K562 (cell line): ENCODE results near the gene YBEY. TPM values are rescaled to one million over a fixed set of nuclear protein-coding genes. Genes with fewer than 3 reads are reported as not detected.

Experiments used
- ATAC-seq: fragments of 200-7000 bp; cut with Tn5 transposase; 3 replicates; pipeline ENCODE4 v1.9.1; 2020; ENCODE audit warnings: moderate library complexity
- BruUV-seq: library from RNA; stranded (reverse); fragments of 400-500 nt; replicated peaks from 2 replicates; lab custom pipeline; 2021; lab: Mats Ljungman, UMichigan
- CTCF ChIA-PET: fragments of 300-600 bp; formaldehyde crosslinking; extraction: SDS; loops from one replicate; lab custom pipeline; 2021; ENCODE audit warnings: low intra/inter-chr PET ratio; lab: Yijun Ruan, JAX
- POLR2A ChIA-PET: fragments of 300-600, 350-650 bp; sonication (Branson Sonifier 250); formaldehyde crosslinking; extraction: SDS; loops from one replicate; lab custom pipeline; 2021; ENCODE audit warnings: antibody characterized with exemption, inconsistent platforms; lab: Yijun Ruan, JAX
- DNase-seq, 4 experiments: peaks; one replicate each; pipeline versions ENCODE4 v3.0.0 to v3.0.0-alpha.2; 2011 to 2018; ENCODE audit warnings: low spot score in 3 of 4, mixed read lengths in 3 of 4; ENCODE audit errors: extremely low read depth in 1 of 4
- FAIRE-seq: peaks from 2 replicates; lab custom pipeline; 2011; peaks lifted over from hg19 to GRCh38; lab: Jason Lieb, UNC
- H2AFZ ChIP-seq: 2 replicates; pipeline ENCODE4 v1.6.0; 2011; ENCODE audit warnings: low read depth, low read length, control low read depth, inconsistent platforms
- H3K27ac ChIP-seq: fragments of 200-600 bp; 3 replicates; pipeline ENCODE4 v1.8.0; 2011; ENCODE audit warnings: low read depth, mild to moderate bottlenecking, control low read depth, inconsistent platforms, low read length, moderate library complexity, mixed read lengths; ENCODE audit errors: extremely low read depth
- H3K27me3 ChIP-seq, 2 experiments: fragments of 300-600 bp in 1 of 2; 2 replicates in 1 of 2; 3 replicates in 1 of 2; pipeline versions ENCODE4 v1.6.0 to v1.8.0; 2011; ENCODE audit warnings: inconsistent platforms in 2 of 2, low read length in 2 of 2, mild to moderate bottlenecking in 1 of 2, mixed read lengths in 1 of 2, moderate library complexity in 1 of 2; ENCODE audit not compliant: control insufficient read depth in 2 of 2, insufficient read depth in 2 of 2
- H3K36me3 ChIP-seq: fragments of 300-600 bp; 3 replicates; pipeline ENCODE4 v1.8.0; 2011; ENCODE audit warnings: mild to moderate bottlenecking, low read length, inconsistent platforms; ENCODE audit not compliant: control insufficient read depth, insufficient read depth
- H3K4me1 ChIP-seq, 2 experiments: fragments of 200-600 bp in 1 of 2; replicated peaks in 1 of 2; 2 replicates in 1 of 2; 3 replicates in 1 of 2; pipeline versions ENCODE4 v1.5.1 to v1.8.0; 2011; ENCODE audit warnings: inconsistent platforms in 2 of 2, low read length in 2 of 2, mild to moderate bottlenecking in 1 of 2, mixed read lengths in 1 of 2, moderate library complexity in 1 of 2; ENCODE audit not compliant: control insufficient read depth in 2 of 2, insufficient read depth in 2 of 2
- H3K4me2 ChIP-seq: 2 replicates; pipeline ENCODE4 v1.6.1; 2011; ENCODE audit warnings: low read length, control low read depth, inconsistent platforms, mixed read lengths; ENCODE audit not compliant: insufficient read depth
- H3K4me3 ChIP-seq: fragments of 200-600 bp; sonication (generic), shearing (Covaris generic); 2 replicates; pipeline ENCODE4 v1.5.1; 2016; ENCODE audit warnings: control low read depth, inconsistent platforms
- H3K79me2 ChIP-seq: fragments of 200-600 bp; 3 replicates; pipeline ENCODE4 v1.8.0; 2011; ENCODE audit warnings: low read length, inconsistent platforms; ENCODE audit not compliant: control insufficient read depth, insufficient read depth
- H3K9ac ChIP-seq, 2 experiments: 2 replicates each; pipeline versions ENCODE4 v1.6.0 to v1.6.1; 2011; ENCODE audit warnings: low read depth in 2 of 2, low read length in 2 of 2, control low read depth in 1 of 2, inconsistent platforms in 1 of 2, mild to moderate bottlenecking in 1 of 2, mixed read lengths in 1 of 2; ENCODE audit not compliant: insufficient read depth in 1 of 2
- H3K9me1 ChIP-seq: one replicate; pipeline ENCODE4 v1.6.0; 2011; ENCODE audit warnings: inconsistent platforms, mild to moderate bottlenecking, low read length, moderate library complexity; ENCODE audit not compliant: control insufficient read depth, insufficient read depth
- H3K9me3 ChIP-seq: replicated peaks from 2 replicates; pipeline ENCODE4 v1.5.1; 2011; ENCODE audit warnings: low read depth, low read length, inconsistent platforms; ENCODE audit not compliant: control insufficient read depth, insufficient read depth
- H4K20me1 ChIP-seq: replicated peaks from 2 replicates; pipeline ENCODE4 v1.6.1; 2011; ENCODE audit warnings: low read length, inconsistent platforms, mixed read lengths; ENCODE audit not compliant: control insufficient read depth, insufficient read depth
- ARID1B ChIP-seq: fragments of 450-650 bp; IDR thresholded peaks from 2 replicates; pipeline ENCODE4 v1.6.1; 2016; ENCODE audit warnings: antibody characterized with exemption, mild to moderate bottlenecking, inconsistent platforms
- FOXP4 ChIP-seq: sonication (generic); formaldehyde crosslinking; IDR thresholded peaks from 2 replicates; pipeline ENCODE4 v1.8.0; 2022; ENCODE audit warnings: mild to moderate bottlenecking, missing genetic modification reagents, borderline replicate concordance
- GATAD2A ChIP-seq: fragments of 450-650 bp; IDR thresholded peaks from 2 replicates; pipeline ENCODE4 v1.6.1; 2017
- HMGN3 ChIP-seq: IDR thresholded peaks from 2 replicates; pipeline ENCODE4 v1.6.1; 2011; ENCODE audit warnings: borderline replicate concordance, low read depth, mild to moderate bottlenecking, mixed read lengths, low read length; ENCODE audit not compliant: insufficient read length; ENCODE audit errors: extremely low read depth
- HNRNPLL ChIP-seq: fragments of 200-400 bp; formaldehyde crosslinking; IDR thresholded peaks from 2 replicates; pipeline ENCODE4 v1.6.1; 2017; ENCODE audit warnings: low read length, low read depth, mild to moderate bottlenecking; ENCODE audit not compliant: poor library complexity, severe bottlenecking
- NR4A1 ChIP-seq, 2 experiments: fragments of 250-450 bp in 1 of 2; fragments of 450-650 bp in 1 of 2; sonication (Bioruptor Pico) in 1 of 2; IDR thresholded peaks; 2 replicates each; pipeline versions ENCODE4 v1.4.0 to v1.6.1; 2016 to 2020; ENCODE audit warnings: mild to moderate bottlenecking in 2 of 2, missing compliant biosample characterization in 1 of 2, missing genetic modification characterization in 1 of 2, moderate library complexity in 1 of 2
- RNF2 ChIP-seq: sonication (generic); IDR thresholded peaks from 2 replicates; pipeline ENCODE4 v1.6.1; 2016
- SNAPC5 ChIP-seq: fragments of 250-450 bp; sonication (Bioruptor Pico); IDR thresholded peaks from 2 replicates; pipeline ENCODE4 v1.8.0; 2021; ENCODE audit warnings: moderate library complexity, mild to moderate bottlenecking, inconsistent platforms
- TARDBP ChIP-seq: fragments of 450-650 bp; IDR thresholded peaks from 2 replicates; pipeline ENCODE4 v1.6.1; 2016
- THAP12 ChIP-seq: fragments of 250-450 bp; sonication (Bioruptor Pico); IDR thresholded peaks from 2 replicates; pipeline ENCODE4 v1.9.0; 2021; ENCODE audit warnings: mild to moderate bottlenecking, inconsistent platforms
- USF2 ChIP-seq: sonication (generic); formaldehyde crosslinking; IDR thresholded peaks from 2 replicates; pipeline ENCODE4 v1.5.0; 2020; ENCODE audit warnings: missing genetic modification reagents
- ZBTB11 ChIP-seq, 3 experiments: fragments of 200-800 bp in 1 of 3; fragments of 250-450 bp in 1 of 3; fragments of 450-650 bp in 1 of 3; sonication (Bioruptor Pico) in 1 of 3; sonication (Bioruptor generic) in 1 of 3; formaldehyde crosslinking in 1 of 3; IDR thresholded peaks; 2 replicates each; pipeline versions ENCODE4 v1.6.1 to v1.8.0; 2016 to 2022; ENCODE audit warnings: mild to moderate bottlenecking in 2 of 3, missing genetic modification characterization in 2 of 3, missing compliant biosample characterization in 1 of 3, moderate library complexity in 1 of 3
- ZNF133 ChIP-seq: fragments of 250-450 bp; sonication (Bioruptor Pico); IDR thresholded peaks from 2 replicates; pipeline ENCODE4 v1.4.0; 2020; ENCODE audit warnings: mild to moderate bottlenecking
- WGBS: fragments of 100-300 bp; shearing (Covaris generic); methylation state at CpG from one replicate; pipeline ENCODE4 v1.1.6; 2016; ENCODE audit warnings: low coverage, mixed read lengths; ENCODE audit not compliant: insufficient coverage; ENCODE audit errors: missing lambda C conversion rate; 5-methylcytosine and 5-hydroxymethylcytosine counted together
- in situ Hi-C: fragments of 300-500 bp; cut with MboI; formaldehyde crosslinking; loops from 4 replicates; pipeline ENCODE4 v1.15.0; 2018; ENCODE audit warnings: inconsistent platforms, mixed read lengths
- intact Hi-C: fragments of 100-400 bp; cut with micrococcal nuclease; formaldehyde crosslinking; loops from 2 replicates; pipeline ENCODE4 v1.14.2; 2022
- polyA plus RNA-seq, 8 experiments: library from polyadenylated mRNA; depleted of rRNA in 4 of 8; stranded (reverse) in 5 of 8; unstranded in 3 of 8; fragments of >200 nt; fragmentation: Nextera tagmentation in 2 of 8; fragmentation: Illumina TruSeq in 1 of 8; extraction: Ambion mirVana in 2 of 8; extraction: Trizol in 1 of 8; gene quantifications; 2 replicates each; pipeline versions ENCODE4 v1.2.1 to v1.2.3, GENCODE V29; 2011 to 2014; ENCODE audit warnings: inconsistent platforms in 1 of 8, missing spikeins in 1 of 8
- total RNA-seq, 7 experiments: library from RNA; depleted of rRNA in 6 of 7; stranded (reverse); fragments of >200 nt in 6 of 7; fragmentation: Illumina TruSeq in 2 of 7; extraction: Trizol in 2 of 7; gene quantifications; 2 replicates each; pipeline versions ENCODE4 v1.2.1 to v1.2.3, GENCODE V29; 2011 to 2021; ENCODE audit warnings: low replicate concordance in 1 of 7

The YBEY gene
- total and polyA plus RNA-seq, 9 of the 15 experiments (the other 6 are each of a cell fraction or from before 2014, with no cell fraction given), result 6.4 to 28.0 (median 12.4) TPM

GRCh38 chr21:46319186-46319585 lies 33.0 kb downstream of the YBEY start:
- in situ Hi-C loops (no loop called here), intact Hi-C loops (no loop called here)
- Histone ChIP-seq H3K4me1 (peaks cover 27 to 66% of the 10 kb centered on the region in 2 experiments; a peak in 4 of 5 replicates), H3K9ac (peak overlapping the region in 1 of 2 experiments; percentile 57; a peak in 2 of 4 replicates), H3K27me3 (no peaks in the 10 kb centered on the region), H3K4me2 (no peak overlapping the region; the same call in 1 of the 2 replicates), H3K9me3 (no peaks in the 10 kb centered on the region), H3K4me3 (no peak overlapping the region), H4K20me1 (peaks cover 28% of the 10 kb centered on the region), H3K27ac (no peak overlapping the region; the same call in 2 of the 3 replicates), H2AFZ (no peak overlapping the region), H3K36me3 (peaks cover 55% of the 10 kb centered on the region), H3K9me1 (no peaks in the 10 kb centered on the region), H3K79me2 (peaks cover 51% of the 10 kb centered on the region)
- no TSS peak for BruUV-seq
- FAIRE-seq (no peak), DNase-seq (no peak), ATAC-seq (no peak)
- POLR2A ChIA-PET, result interaction anchor here (2.5 kb wide), 1 partner anchor 18 kb away, joined by 9 read pairs; no protein-coding TSS in a partner anchor
- CTCF ChIA-PET, result no interaction called here
- WGBS, result 83% methylated on average over 7 of the region's 7 CpGs
- peak; percentile 40; the same call in 1 of the 2 replicates for TF ChIP-seq USF2 (CRISPR knock-in tag)
- TF ChIP-seq THAP12 (CRISPR knock-in tag), result no peak
- TF ChIP-seq ARID1B, result no peak
- no peak for TF ChIP-seq HNRNPLL
- no peak for TF ChIP-seq GATAD2A
- no peak for TF ChIP-seq NR4A1 (CRISPR knock-in tag; IDR thresholded peaks at IDR 0.05)
- TF ChIP-seq NR4A1 (tag; IDR thresholded peaks at IDR 0.05), result no peak
- TF ChIP-seq ZBTB11 (CRISPR knock-in tag; IDR thresholded peaks at IDR 0.05), result no peak
- TF ChIP-seq RNF2, result no peak
- TF ChIP-seq FOXP4 (CRISPR knock-in tag), result no peak
- TF ChIP-seq TARDBP, result no peak
- TF ChIP-seq ZNF133 (CRISPR knock-in tag), result no peak
- TF ChIP-seq HMGN3, result peak; percentile 1
- TF ChIP-seq SNAPC5 (CRISPR knock-in tag), result no peak
